NB4 (cell line): Measurements from ENCODE around the gene CELF1.

ENCODE experiments used
- MYC ChIP-seq: IDR thresholded peaks from 2 replicates; pipeline ENCODE4 v1.6.1; 2011; ENCODE audit warnings: low read depth, low read length
- POLR2A ChIP-seq: IDR thresholded peaks from 2 replicates; pipeline ENCODE4 v1.6.1; 2011; ENCODE audit warnings: mild to moderate bottlenecking; ENCODE audit not compliant: insufficient read length; ENCODE audit errors: extremely low read depth
- TF ChIP-seq, protein P1 (sequence below): IDR thresholded peaks from one replicate; pipeline ENCODE4 v1.5.1; 2012; ENCODE audit warnings: low read depth, low read length
- TF ChIP-seq, protein P2 (sequence below): IDR thresholded peaks from 2 replicates; pipeline ENCODE4 v1.6.1; 2011; ENCODE audit warnings: low read depth, low read length

DNA sequence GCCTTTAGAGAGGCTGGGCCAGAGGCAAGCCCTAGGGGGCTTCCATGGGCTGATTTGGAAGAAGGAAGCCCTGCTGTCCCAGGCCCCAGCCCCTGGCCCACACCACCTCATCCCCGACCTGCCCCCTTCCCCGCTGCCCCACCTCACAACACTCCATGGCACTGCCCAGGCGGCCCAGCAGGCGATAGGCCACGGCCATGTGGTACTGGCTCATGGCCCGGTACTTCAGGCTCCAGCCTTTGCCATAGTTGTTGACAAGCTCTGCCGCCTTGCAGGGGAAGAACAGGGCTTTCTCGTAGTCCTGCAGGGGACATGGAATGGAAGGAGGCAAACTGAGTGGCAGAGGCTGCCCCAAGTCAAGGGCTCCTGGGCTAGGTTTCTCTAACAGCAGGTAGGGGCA lies 110.4 kb downstream of the CELF1 start:
- TF ChIP-seq, protein P1, sequence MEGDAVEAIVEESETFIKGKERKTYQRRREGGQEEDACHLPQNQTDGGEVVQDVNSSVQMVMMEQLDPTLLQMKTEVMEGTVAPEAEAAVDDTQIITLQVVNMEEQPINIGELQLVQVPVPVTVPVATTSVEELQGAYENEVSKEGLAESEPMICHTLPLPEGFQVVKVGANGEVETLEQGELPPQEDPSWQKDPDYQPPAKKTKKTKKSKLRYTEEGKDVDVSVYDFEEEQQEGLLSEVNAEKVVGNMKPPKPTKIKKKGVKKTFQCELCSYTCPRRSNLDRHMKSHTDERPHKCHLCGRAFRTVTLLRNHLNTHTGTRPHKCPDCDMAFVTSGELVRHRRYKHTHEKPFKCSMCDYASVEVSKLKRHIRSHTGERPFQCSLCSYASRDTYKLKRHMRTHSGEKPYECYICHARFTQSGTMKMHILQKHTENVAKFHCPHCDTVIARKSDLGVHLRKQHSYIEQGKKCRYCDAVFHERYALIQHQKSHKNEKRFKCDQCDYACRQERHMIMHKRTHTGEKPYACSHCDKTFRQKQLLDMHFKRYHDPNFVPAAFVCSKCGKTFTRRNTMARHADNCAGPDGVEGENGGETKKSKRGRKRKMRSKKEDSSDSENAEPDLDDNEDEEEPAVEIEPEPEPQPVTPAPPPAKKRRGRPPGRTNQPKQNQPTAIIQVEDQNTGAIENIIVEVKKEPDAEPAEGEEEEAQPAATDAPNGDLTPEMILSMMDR = no peak
- no peak for TF ChIP-seq POLR2A
- TF ChIP-seq MYC = no peak
- TF ChIP-seq, protein P2, sequence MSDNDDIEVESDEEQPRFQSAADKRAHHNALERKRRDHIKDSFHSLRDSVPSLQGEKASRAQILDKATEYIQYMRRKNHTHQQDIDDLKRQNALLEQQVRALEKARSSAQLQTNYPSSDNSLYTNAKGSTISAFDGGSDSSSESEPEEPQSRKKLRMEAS = no peak
